ENCODE results near the gene AVPR2.

The AVPR2 gene

GRCh38 chrX:153903991-153904957 lies at the start of gene AVPR2:
Gene AVPR2, plus strand, starts transcription at chrX:153904673. Its CDS starts 473 bp downstream, at chrX:153905146.
- no peak within 1 kb of the TSS for H3K4me3 ChIP-seq (replicated peaks; ENCODE audit: low read depth, low read length)
- DNase-seq (ENCODE audit: low read depth) = no peak
- TF ChIP-seq CTCF (IDR thresholded peaks at IDR 0.05; ENCODE audit: low read length, missing control alignments) = no peak

GRCh38 chrX:153854702-153855101 lies 49.8 kb upstream of the AVPR2 start:
- no peak overlapping the region for H3K4me3 ChIP-seq (replicated peaks; ENCODE audit: low read depth, low read length)
- no peak for DNase-seq (ENCODE audit: low read depth)
- TF ChIP-seq CTCF (IDR thresholded peaks at IDR 0.05; ENCODE audit: low read length, missing control alignments) = no peak

- no peak for TF ChIP-seq CTCF (IDR thresholded peaks at IDR 0.05; ENCODE audit: low read length, missing control alignments)
- no peak overlapping the region for H3K4me3 ChIP-seq (replicated peaks; ENCODE audit: low read depth, low read length)
These were observed 47.0 kb upstream of the AVPR2 start for GRCh38 chrX:153857348-153857903.

GRCh38 chrX:153861151-153861550 lies 43.3 kb upstream of the AVPR2 start:
- no peak overlapping the region for H3K4me3 ChIP-seq (replicated peaks; ENCODE audit: low read depth, low read length)
- no peak for TF ChIP-seq CTCF (IDR thresholded peaks at IDR 0.05; ENCODE audit: low read length, missing control alignments)

More at GRCh38 chrX:153857348-153857903, 47.0 kb upstream of the AVPR2 start:
- DNase-seq (ENCODE audit: low read depth) = no peak

GRCh38 chrX:153861733-153862310 lies 42.7 kb upstream of the AVPR2 start:
- no peak overlapping the region for H3K4me3 ChIP-seq (replicated peaks; ENCODE audit: low read depth, low read length)
- no peak for DNase-seq (ENCODE audit: low read depth)
- TF ChIP-seq CTCF (IDR thresholded peaks at IDR 0.05; ENCODE audit: low read length, missing control alignments) = no peak

More at GRCh38 chrX:153861151-153861550, 43.3 kb upstream of the AVPR2 start:
- no peak for DNase-seq (ENCODE audit: low read depth)

GRCh38 chrX:153862369-153863250 lies 41.9 kb upstream of the AVPR2 start:
- no peak for TF ChIP-seq CTCF (IDR thresholded peaks at IDR 0.05; ENCODE audit: low read length, missing control alignments)
- DNase-seq (ENCODE audit: low read depth) = no peak
- H3K4me3 ChIP-seq (replicated peaks; ENCODE audit: low read depth, low read length) = no peak overlapping the region
